Stomach smooth muscle (tissue), 2 donors: ENCODE results near the gene C11orf86.

ENCODE experiments used
- H3K27ac ChIP-seq: one replicate; pipeline ENCODE4 v1.7.0; 2013; ENCODE audit warnings: mild to moderate bottlenecking, low read length, inconsistent platforms
- H3K27me3 ChIP-seq, 2 donors: one replicate each; pipeline ENCODE4 v1.7.0; 2013; ENCODE audit warnings: low read length in 2 of 2; ENCODE audit not compliant: insufficient read depth in 2 of 2, control insufficient read depth in 1 of 2
- H3K36me3 ChIP-seq, 2 donors: one replicate each; pipeline ENCODE4 v1.7.0; 2013; ENCODE audit warnings: low read length in 2 of 2; ENCODE audit not compliant: control insufficient read depth in 2 of 2, insufficient read depth in 2 of 2
- H3K4me1 ChIP-seq: one replicate; pipeline ENCODE4 v1.7.0; 2013; ENCODE audit warnings: low read length; ENCODE audit not compliant: control insufficient read depth, insufficient read depth
- H3K4me3 ChIP-seq, 2 donors: one replicate each; pipeline ENCODE4 v1.7.0; 2013; ENCODE audit warnings: low read length in 2 of 2
- H3K9ac ChIP-seq, 2 donors: one replicate each; pipeline ENCODE4 v1.7.0; 2013; ENCODE audit warnings: low read length in 2 of 2, mild to moderate bottlenecking in 1 of 2
- H3K9me3 ChIP-seq, 2 donors: one replicate each; pipeline ENCODE4 v1.7.0; 2013; ENCODE audit warnings: low read length in 2 of 2; ENCODE audit not compliant: control insufficient read depth in 2 of 2
- donor health status: healthy.
- donor health status: Pancreatic carcinoma.

C11orf86 gene, protein sequence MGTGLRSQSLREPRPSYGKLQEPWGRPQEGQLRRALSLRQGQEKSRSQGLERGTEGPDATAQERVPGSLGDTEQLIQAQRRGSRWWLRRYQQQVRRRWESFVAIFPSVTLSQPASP

GRCh38 chr11:66974724-66975404 is at the start of gene C11orf86:
Gene C11orf86, plus strand, starts transcription at chr11:66975304. Its CDS starts 59 bp downstream, at chr11:66975363.
- no peaks in the 10 kb centered on the region for H3K4me1 ChIP-seq
- no peak within 1 kb of the TSS for H3K27ac ChIP-seq
- H3K9ac ChIP-seq: no peak within 1 kb of the TSS
- H3K36me3 ChIP-seq: no peaks in the 10 kb centered on the region
- H3K9me3 ChIP-seq: peaks cover 0 to 3% of the 10 kb centered on the region in 2 donors
- H3K4me3 ChIP-seq: no peak within 1 kb of the TSS
- H3K27me3 ChIP-seq: peaks cover 2 to 3% of the 10 kb centered on the region in 2 donors

DNA sequence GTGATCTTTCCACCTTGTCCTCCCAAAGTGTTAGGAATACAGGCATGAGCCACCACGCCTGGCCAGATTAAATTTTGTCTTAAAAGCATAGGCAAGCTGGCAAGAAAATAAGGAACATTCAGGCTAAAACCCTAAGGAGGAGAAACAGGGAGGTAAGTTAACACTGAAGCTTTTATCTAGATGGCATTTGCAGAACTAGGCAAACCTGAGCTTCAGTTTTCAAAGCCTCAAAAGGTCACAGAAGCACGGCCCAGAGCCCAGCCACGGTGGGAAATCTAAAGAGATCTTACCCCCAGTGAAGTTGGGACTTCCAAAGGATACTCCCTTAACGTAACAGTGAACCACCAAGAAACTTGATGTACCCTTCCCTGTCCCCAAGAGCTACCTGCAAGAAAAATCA is 45.4 kb upstream of the C11orf86 start:
- Histone ChIP-seq H3K4me3 (no peak overlapping the region), H3K9ac (no peak overlapping the region), H3K27ac (no peak overlapping the region)

DNA sequence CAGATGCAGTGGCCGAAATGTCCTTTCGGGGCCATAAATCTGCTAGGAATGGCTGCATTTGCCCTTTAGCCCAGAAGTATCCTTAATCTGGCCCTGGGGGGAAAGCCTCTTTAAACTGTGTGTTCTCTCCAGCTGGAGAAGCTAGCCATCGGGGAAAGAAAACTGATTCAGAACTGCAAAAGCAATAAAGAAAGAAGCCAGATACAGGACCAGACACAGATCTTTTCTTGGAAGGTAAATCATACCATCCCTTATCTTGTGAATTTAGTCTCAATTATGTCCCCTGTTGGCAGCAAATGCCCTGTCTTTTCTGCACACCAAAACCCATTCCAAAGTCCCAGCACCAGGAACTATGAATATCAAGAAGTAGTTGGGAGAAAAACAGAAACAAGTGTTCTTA is 42.6 kb upstream of the C11orf86 start:
- no peak overlapping the region for H3K4me3 ChIP-seq
- H3K9ac ChIP-seq: no peak overlapping the region
- H3K27ac ChIP-seq: no peak overlapping the region
- no peaks in the 10 kb centered on the region for H3K4me1 ChIP-seq
- H3K9me3 ChIP-seq: no peaks in the 10 kb centered on the region
- no peaks in the 10 kb centered on the region for H3K27me3 ChIP-seq
- H3K36me3 ChIP-seq: no peaks in the 10 kb centered on the region

More for the DNA sequence above, 45.4 kb upstream of the C11orf86 start:
- Histone ChIP-seq H3K36me3 (no peaks in the 10 kb centered on the region), H3K27me3 (no peaks in the 10 kb centered on the region), H3K9me3 (no peaks in the 10 kb centered on the region), H3K4me1 (no peaks in the 10 kb centered on the region)

DNA sequence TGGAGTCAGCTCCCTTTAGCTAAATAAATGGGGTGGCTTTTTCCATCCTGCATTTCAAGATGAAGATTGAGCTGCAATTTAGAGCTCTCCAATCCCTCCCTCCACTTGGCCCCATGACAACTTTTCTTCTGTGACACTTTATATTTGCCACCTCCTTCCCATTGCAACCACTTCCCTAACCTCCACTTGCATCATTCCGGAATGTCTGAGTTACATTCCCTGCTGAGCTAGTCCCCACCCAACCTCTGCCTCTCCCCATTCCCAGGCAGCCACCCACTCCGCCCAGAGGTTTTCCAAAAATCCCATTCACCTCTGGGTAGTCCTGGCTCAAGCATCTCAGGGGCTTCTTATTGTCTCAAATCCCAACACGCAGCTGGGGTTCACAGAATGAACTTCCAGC is 41.6 kb upstream of the C11orf86 start:
- Histone ChIP-seq H3K4me1 (no peaks in the 10 kb centered on the region), H3K9me3 (no peaks in the 10 kb centered on the region), H3K36me3 (no peaks in the 10 kb centered on the region), H3K9ac (no peak overlapping the region), H3K27ac (no peak overlapping the region), H3K27me3 (no peaks in the 10 kb centered on the region), H3K4me3 (no peak overlapping the region)

DNA sequence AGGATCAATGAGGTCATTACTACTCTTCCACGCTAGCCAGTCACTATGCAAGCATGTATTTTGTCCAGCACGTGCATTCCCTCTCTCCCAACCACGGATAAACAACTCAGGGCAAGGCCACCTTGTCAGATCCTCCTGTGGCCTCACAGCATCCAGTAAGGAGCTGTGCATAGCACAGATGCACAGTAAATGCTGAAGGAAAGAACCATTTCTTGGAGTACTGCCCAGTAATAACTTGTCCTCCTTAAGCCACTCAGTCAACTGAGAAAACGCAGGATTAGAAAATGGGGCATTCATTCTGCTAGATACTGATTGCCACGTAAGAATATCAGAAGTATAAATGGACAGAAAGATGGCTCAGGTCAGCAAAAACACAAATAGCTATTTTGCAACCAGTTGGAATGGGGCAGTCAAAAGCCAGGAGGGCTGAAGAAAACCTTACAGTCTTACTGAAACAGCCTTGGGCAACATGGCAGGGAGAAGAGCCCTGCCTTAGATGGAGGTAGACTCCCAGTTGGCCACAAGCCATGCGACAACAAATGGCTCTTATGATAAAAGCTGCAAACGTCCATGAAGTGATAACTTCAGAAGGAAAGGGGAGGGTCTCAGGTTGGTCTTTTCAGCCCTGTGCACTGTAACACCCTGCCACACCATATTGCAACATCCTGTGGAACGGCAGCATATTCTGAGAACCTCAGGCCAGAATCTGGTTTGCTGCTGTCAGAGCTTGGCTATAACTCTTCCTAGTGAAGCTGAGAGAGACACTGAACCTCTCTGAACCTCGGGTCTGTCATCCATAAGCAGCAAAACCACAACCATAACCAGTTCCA is 39.9 kb upstream of the C11orf86 start:
- H3K9me3 ChIP-seq: no peaks in the 10 kb centered on the region
- H3K4me3 ChIP-seq: no peak overlapping the region
- no peaks in the 10 kb centered on the region for H3K36me3 ChIP-seq
- H3K9ac ChIP-seq: no peak overlapping the region
- H3K4me1 ChIP-seq: no peaks in the 10 kb centered on the region
- no peaks in the 10 kb centered on the region for H3K27me3 ChIP-seq
- H3K27ac ChIP-seq: no peak overlapping the region

- no peaks in the 10 kb centered on the region for H3K4me1 ChIP-seq
- H3K4me3 ChIP-seq: no peak overlapping the region
Observed at GRCh38 chr11:66936311-66936711, 38.8 kb upstream of the C11orf86 start.

GRCh38 chr11:66937193-66937733 is 37.8 kb upstream of the C11orf86 start:
- Histone ChIP-seq H3K4me3 (no peak overlapping the region), H3K4me1 (no peaks in the 10 kb centered on the region), H3K36me3 (no peaks in the 10 kb centered on the region), H3K9me3 (no peaks in the 10 kb centered on the region), H3K27ac (no peak overlapping the region), H3K9ac (no peak overlapping the region), H3K27me3 (no peaks in the 10 kb centered on the region)

More at GRCh38 chr11:66936311-66936711, 38.8 kb upstream of the C11orf86 start:
- Histone ChIP-seq H3K36me3 (no peaks in the 10 kb centered on the region), H3K27me3 (no peaks in the 10 kb centered on the region), H3K27ac (no peak overlapping the region), H3K9me3 (no peaks in the 10 kb centered on the region), H3K9ac (no peak overlapping the region)

- H3K36me3 ChIP-seq: no peaks in the 10 kb centered on the region
- no peaks in the 10 kb centered on the region for H3K27me3 ChIP-seq
- H3K27ac ChIP-seq: no peak overlapping the region
- no peak overlapping the region for H3K9ac ChIP-seq
- H3K4me3 ChIP-seq: no peak overlapping the region
- H3K9me3 ChIP-seq: no peaks in the 10 kb centered on the region
- H3K4me1 ChIP-seq: no peaks in the 10 kb centered on the region
Observed at GRCh38 chr11:66938582-66939135, 36.4 kb upstream of the C11orf86 start.

GRCh38 chr11:66950112-66950535 is 25.0 kb upstream of the C11orf86 start:
- H3K4me3 ChIP-seq: no peak overlapping the region
- H3K36me3 ChIP-seq: no peaks in the 10 kb centered on the region
- H3K9me3 ChIP-seq: no peaks in the 10 kb centered on the region
- H3K4me1 ChIP-seq: no peaks in the 10 kb centered on the region
- H3K27ac ChIP-seq: no peak overlapping the region
- H3K9ac ChIP-seq: peak overlapping the region in 1 of 2 donors; percentile 5
- no peaks in the 10 kb centered on the region for H3K27me3 ChIP-seq

GRCh38 chr11:66951135-66951534 is 24.0 kb upstream of the C11orf86 start:
- Histone ChIP-seq H3K36me3 (no peaks in the 10 kb centered on the region), H3K4me3 (no peak overlapping the region), H3K4me1 (no peaks in the 10 kb centered on the region), H3K9ac (no peak overlapping the region), H3K27ac (no peak overlapping the region), H3K27me3 (no peaks in the 10 kb centered on the region), H3K9me3 (no peaks in the 10 kb centered on the region)
